Gastroesophageal sphincter (tissue), 3 donors: Measurements from ENCODE around the gene FLNA.
A peak's percentile ranks its signal among the peaks of the same experiment; 100 is the strongest.

Experiments used
- EP300 ChIP-seq: sonication (generic); formaldehyde crosslinking; IDR thresholded peaks from one replicate; pipeline ENCODE4 v1.6.1; 2017; ENCODE audit warnings: antibody characterized with exemption, mild to moderate bottlenecking
- POLR2AphosphoS5 ChIP-seq: sonication (generic); formaldehyde crosslinking; IDR thresholded peaks from one replicate; pipeline ENCODE4 v1.6.1; 2017; ENCODE audit warnings: antibody characterized with exemption
- TF ChIP-seq, protein P1 (sequence below), 4 experiments: fragments of 200-600 bp in 2 of 4; fragments of 450-650 bp in 2 of 4; sonication (generic) in 1 of 4; IDR thresholded peaks; one replicate each; pipeline ENCODE4 v1.5.1; 2017 to 2019; ENCODE audit warnings: antibody characterized with exemption in 4 of 4, mild to moderate bottlenecking in 2 of 4, moderate library complexity in 2 of 4

DNA sequence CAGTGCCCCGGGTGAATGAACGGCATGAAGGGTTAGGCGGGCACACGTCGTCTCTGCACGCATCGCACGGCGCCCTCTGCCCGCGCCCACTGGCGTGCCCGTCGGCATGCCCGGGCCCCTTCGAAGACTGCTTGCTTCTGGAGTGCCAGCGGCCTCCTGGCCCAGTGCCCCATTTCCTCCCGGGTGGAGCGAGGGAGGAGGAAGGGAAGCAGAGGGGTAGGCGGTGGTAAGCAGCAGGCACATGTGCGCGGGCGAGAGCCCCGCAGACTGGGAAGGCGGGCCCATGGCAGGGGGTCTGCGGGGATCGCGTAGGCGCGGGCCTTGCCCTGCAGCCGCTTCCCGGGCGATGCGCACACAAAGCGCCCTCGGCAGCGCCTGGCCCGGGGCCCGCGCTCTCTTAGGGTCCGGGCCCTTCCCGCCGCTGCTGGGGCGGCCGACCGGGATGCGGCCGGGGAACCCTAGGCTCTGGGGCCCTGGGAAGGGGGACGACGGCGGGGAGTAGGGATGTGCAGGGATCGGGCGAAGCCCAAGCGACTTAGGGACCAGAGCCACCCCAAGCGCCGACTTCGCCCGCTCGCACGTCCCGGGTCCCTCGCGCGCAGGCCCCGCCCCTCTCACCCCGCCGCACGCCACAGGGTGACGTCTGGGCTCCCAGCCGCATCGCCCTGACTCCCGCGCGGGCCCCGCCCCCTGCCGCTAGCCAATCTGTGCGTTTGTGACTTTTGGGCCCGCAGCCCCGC, 3.8 kb upstream of the FLNA start:
- TF ChIP-seq POLR2AphosphoS5: peak; percentile 82
- TF ChIP-seq EP300: no peak
- TF ChIP-seq, protein P1, sequence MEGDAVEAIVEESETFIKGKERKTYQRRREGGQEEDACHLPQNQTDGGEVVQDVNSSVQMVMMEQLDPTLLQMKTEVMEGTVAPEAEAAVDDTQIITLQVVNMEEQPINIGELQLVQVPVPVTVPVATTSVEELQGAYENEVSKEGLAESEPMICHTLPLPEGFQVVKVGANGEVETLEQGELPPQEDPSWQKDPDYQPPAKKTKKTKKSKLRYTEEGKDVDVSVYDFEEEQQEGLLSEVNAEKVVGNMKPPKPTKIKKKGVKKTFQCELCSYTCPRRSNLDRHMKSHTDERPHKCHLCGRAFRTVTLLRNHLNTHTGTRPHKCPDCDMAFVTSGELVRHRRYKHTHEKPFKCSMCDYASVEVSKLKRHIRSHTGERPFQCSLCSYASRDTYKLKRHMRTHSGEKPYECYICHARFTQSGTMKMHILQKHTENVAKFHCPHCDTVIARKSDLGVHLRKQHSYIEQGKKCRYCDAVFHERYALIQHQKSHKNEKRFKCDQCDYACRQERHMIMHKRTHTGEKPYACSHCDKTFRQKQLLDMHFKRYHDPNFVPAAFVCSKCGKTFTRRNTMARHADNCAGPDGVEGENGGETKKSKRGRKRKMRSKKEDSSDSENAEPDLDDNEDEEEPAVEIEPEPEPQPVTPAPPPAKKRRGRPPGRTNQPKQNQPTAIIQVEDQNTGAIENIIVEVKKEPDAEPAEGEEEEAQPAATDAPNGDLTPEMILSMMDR (IDR thresholded peaks at IDR 0.05): no peak
